ENCODE data around the gene FARS2.

GRCh38 chr6:5229356-5229755 is 32.0 kb upstream of the FARS2 start:
- no peak for TF ChIP-seq EZH2 (IDR thresholded peaks at IDR 0.05; ENCODE audit: low read length, missing control alignments)
- TF ChIP-seq, protein P1, sequence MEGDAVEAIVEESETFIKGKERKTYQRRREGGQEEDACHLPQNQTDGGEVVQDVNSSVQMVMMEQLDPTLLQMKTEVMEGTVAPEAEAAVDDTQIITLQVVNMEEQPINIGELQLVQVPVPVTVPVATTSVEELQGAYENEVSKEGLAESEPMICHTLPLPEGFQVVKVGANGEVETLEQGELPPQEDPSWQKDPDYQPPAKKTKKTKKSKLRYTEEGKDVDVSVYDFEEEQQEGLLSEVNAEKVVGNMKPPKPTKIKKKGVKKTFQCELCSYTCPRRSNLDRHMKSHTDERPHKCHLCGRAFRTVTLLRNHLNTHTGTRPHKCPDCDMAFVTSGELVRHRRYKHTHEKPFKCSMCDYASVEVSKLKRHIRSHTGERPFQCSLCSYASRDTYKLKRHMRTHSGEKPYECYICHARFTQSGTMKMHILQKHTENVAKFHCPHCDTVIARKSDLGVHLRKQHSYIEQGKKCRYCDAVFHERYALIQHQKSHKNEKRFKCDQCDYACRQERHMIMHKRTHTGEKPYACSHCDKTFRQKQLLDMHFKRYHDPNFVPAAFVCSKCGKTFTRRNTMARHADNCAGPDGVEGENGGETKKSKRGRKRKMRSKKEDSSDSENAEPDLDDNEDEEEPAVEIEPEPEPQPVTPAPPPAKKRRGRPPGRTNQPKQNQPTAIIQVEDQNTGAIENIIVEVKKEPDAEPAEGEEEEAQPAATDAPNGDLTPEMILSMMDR (conservative IDR thresholded peaks at IDR 0.05 in 1 of 2, IDR thresholded peaks at IDR 0.05 in 1 of 2; ENCODE audit: low read depth in 1 of 2, low read length in 2 of 2) = no peak

Measured in fibroblast of lung (primary cell).